Uterus (tissue), 2 donors: ENCODE measurements around the gene STAB1.

ENCODE experiments used
- POLR2A ChIP-seq, 2 donors: fragments of 450-650 bp; IDR thresholded peaks; one replicate each; pipeline ENCODE4 v1.6.1; 2016; ENCODE audit warnings: antibody characterized with exemption in 2 of 2, mild to moderate bottlenecking in 1 of 2, moderate library complexity in 1 of 2
- TF ChIP-seq, protein P1 (sequence below), 4 experiments: fragments of 200-600 bp in 2 of 4; fragments of 450-650 bp in 2 of 4; sonication (generic) in 2 of 4; IDR thresholded peaks; one replicate each; pipeline ENCODE4 v1.5.1; 2016 to 2019; ENCODE audit warnings: antibody characterized with exemption in 4 of 4, mild to moderate bottlenecking in 2 of 4, moderate library complexity in 1 of 4

DNA sequence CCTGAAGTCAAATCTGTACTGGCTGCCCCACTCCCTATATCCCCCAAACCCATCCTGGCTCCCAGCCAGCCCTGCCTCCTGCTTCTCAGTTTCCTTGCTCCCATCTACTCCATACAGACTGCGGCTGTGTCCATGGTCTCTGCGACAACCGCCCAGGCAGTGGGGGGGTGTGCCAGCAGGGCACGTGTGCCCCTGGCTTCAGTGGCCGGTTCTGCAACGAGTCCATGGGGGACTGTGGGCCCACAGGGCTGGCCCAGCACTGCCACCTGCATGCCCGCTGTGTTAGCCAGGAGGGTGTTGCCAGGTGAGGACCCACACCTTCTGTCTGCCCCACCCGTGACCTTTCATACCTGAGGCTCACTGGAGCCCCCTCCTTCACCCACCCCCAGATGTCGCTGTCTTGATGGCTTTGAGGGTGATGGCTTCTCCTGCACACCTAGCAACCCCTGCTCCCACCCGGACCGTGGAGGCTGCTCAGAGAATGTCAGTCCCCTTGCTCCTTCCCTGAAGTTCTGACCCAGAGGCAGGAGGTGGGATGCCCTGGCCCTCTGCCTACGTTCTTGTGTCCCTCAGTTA lies 14.7 kb downstream of the STAB1 start:
- TF ChIP-seq POLR2A (IDR thresholded peaks at IDR 0.05), result no peak
- TF ChIP-seq, protein P1, sequence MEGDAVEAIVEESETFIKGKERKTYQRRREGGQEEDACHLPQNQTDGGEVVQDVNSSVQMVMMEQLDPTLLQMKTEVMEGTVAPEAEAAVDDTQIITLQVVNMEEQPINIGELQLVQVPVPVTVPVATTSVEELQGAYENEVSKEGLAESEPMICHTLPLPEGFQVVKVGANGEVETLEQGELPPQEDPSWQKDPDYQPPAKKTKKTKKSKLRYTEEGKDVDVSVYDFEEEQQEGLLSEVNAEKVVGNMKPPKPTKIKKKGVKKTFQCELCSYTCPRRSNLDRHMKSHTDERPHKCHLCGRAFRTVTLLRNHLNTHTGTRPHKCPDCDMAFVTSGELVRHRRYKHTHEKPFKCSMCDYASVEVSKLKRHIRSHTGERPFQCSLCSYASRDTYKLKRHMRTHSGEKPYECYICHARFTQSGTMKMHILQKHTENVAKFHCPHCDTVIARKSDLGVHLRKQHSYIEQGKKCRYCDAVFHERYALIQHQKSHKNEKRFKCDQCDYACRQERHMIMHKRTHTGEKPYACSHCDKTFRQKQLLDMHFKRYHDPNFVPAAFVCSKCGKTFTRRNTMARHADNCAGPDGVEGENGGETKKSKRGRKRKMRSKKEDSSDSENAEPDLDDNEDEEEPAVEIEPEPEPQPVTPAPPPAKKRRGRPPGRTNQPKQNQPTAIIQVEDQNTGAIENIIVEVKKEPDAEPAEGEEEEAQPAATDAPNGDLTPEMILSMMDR (IDR thresholded peaks at IDR 0.05), result no peak
